ENCODE measurements around the gene NXPE2. TPM values are rescaled to one million over a fixed set of nuclear protein-coding genes. Genes with fewer than 3 reads are reported as not detected.

Gene NXPE2
- total RNA-seq, 2 donors from 2014 or later: 0.20 to 0.22 TPM

DNA sequence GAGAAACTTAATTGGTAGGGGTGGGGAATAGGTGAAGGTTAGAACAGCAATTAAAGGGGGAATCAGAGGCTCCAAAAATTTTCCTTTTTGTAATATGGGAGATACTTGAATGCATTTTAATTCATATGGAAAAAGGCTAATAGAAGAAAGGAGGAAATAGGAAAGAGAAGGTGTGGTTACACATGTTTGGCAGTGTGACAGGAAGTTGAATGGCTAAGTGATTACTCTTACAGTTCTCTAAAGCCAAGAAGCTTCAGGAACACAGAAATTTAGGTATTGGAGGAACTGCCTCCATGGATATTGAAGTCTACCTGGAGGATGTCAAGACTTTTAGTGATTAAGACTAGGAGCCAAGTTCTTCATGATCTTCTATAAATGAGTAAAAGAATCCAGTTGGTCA, 6.3 kb downstream of the NXPE2 start:
- Histone ChIP-seq H3K36me3 (no peaks in the 10 kb centered on the region), H3K27ac (no peak overlapping the region), H3K4me1 (no peaks in the 10 kb centered on the region), H3K27me3 (no peaks in the 10 kb centered on the region), H3K4me3 (no peak overlapping the region), H3K9me3 (no peaks in the 10 kb centered on the region)
- DNase-seq (ENCODE audit: low spot score): no peak
- TF ChIP-seq CTCF (IDR thresholded peaks at IDR 0.05): no peak

GRCh38 chr11:114685097-114685496, 6.8 kb downstream of the NXPE2 start:
- no peaks in the 10 kb centered on the region for H3K4me1 ChIP-seq
- TF ChIP-seq CTCF (IDR thresholded peaks at IDR 0.05): no peak
- no peak overlapping the region for H3K27ac ChIP-seq

GRCh38 chr11:114705280-114706024, 27.1 kb downstream of the NXPE2 start:
- no peak for DNase-seq (ENCODE audit: low spot score)
- peaks cover 0 to 3% of the 10 kb centered on the region in 2 donors for H3K9me3 ChIP-seq
- TF ChIP-seq CTCF (IDR thresholded peaks at IDR 0.05): peak in 1 of 2 donors; percentile 9
- peak overlapping the region in 1 of 2 donors; percentile 33 for H3K27ac ChIP-seq
- H3K4me3 ChIP-seq: no peak overlapping the region
- H3K36me3 ChIP-seq: no peaks in the 10 kb centered on the region
- H3K27me3 ChIP-seq: no peaks in the 10 kb centered on the region
- no peaks in the 10 kb centered on the region for H3K4me1 ChIP-seq

More at GRCh38 chr11:114685097-114685496, 6.8 kb downstream of the NXPE2 start:
- Histone ChIP-seq H3K27me3 (no peaks in the 10 kb centered on the region), H3K9me3 (no peaks in the 10 kb centered on the region), H3K4me3 (no peak overlapping the region), H3K36me3 (no peaks in the 10 kb centered on the region)
- no peak for DNase-seq (ENCODE audit: low spot score)

GRCh38 chr11:114709960-114710359, 31.6 kb downstream of the NXPE2 start:
- DNase-seq (ENCODE audit: low spot score): no peak
- Histone ChIP-seq H3K4me1 (no peaks in the 10 kb centered on the region), H3K27me3 (no peaks in the 10 kb centered on the region), H3K9me3 (peaks cover 0 to 18% of the 10 kb centered on the region in 2 donors), H3K4me3 (no peak overlapping the region), H3K36me3 (no peaks in the 10 kb centered on the region), H3K27ac (no peak overlapping the region)
- TF ChIP-seq CTCF (IDR thresholded peaks at IDR 0.05): no peak

- no peak overlapping the region for H3K4me3 ChIP-seq
- H3K27ac ChIP-seq: no peak overlapping the region
- H3K4me1 ChIP-seq: no peaks in the 10 kb centered on the region
- H3K27me3 ChIP-seq: no peaks in the 10 kb centered on the region
- DNase-seq (ENCODE audit: low spot score): no peak
- no peaks in the 10 kb centered on the region for H3K36me3 ChIP-seq
- no peak for TF ChIP-seq CTCF (IDR thresholded peaks at IDR 0.05)
- peaks cover 0 to 18% of the 10 kb centered on the region in 2 donors for H3K9me3 ChIP-seq
These were observed 35.4 kb downstream of the NXPE2 start for GRCh38 chr11:114713756-114714155.

- H3K36me3 ChIP-seq: no peaks in the 10 kb centered on the region
- no peaks in the 10 kb centered on the region for H3K9me3 ChIP-seq
- no peak overlapping the region for H3K4me3 ChIP-seq
- no peak for DNase-seq (ENCODE audit: low spot score)
- H3K27ac ChIP-seq: no peak overlapping the region
- no peaks in the 10 kb centered on the region for H3K4me1 ChIP-seq
- H3K27me3 ChIP-seq: no peaks in the 10 kb centered on the region
- no peak for TF ChIP-seq CTCF (IDR thresholded peaks at IDR 0.05)
These were observed 41.2 kb downstream of the NXPE2 start for GRCh38 chr11:114719562-114719961.
